ENCODE measurements around the gene PRLH. TPM values are rescaled to one million over a fixed set of nuclear protein-coding genes. Genes with fewer than 3 reads are reported as not detected.
A peak's percentile ranks its signal among the peaks of the same experiment; 100 is the strongest.
"Not testable (repeated sequence)": the region's sequence is repeated elsewhere in the genome, so short reads cannot be mapped to it uniquely, and the experiment has no call there.

The PRLH gene
- total RNA-seq, 1 donor = not detected

- Histone ChIP-seq H2AFZ (ENCODE audit: low read length) (no peak overlapping the region), H3K4me2 (ENCODE audit: insufficient read depth, low read length) (no peak overlapping the region), H4K20me1 (ENCODE audit: insufficient read depth, low read length) (no peaks in the 10 kb centered on the region)
Measured at GRCh38 chr2:237592425-237592980, 26.1 kb downstream of the PRLH start.

GRCh38 chr2:237593036-237593435 lies 26.7 kb downstream of the PRLH start:
- H4K20me1 ChIP-seq (ENCODE audit: insufficient read depth, low read length) = no peaks in the 10 kb centered on the region
- no peak for DNase-seq (ENCODE audit: insufficient read length, low spot score, missing footprints)
- peaks cover 12% of the 10 kb centered on the region for H3K4me1 ChIP-seq (ENCODE audit: insufficient read depth, low read length)
- no peaks in the 10 kb centered on the region for H3K79me2 ChIP-seq (ENCODE audit: insufficient read depth, low read length)
- no peak overlapping the region for H3K27ac ChIP-seq (ENCODE audit: low read depth, low read length)
- peaks cover 6% of the 10 kb centered on the region for H3K27me3 ChIP-seq (ENCODE audit: insufficient read depth, low read length)
- no peak overlapping the region for H3K4me2 ChIP-seq (ENCODE audit: insufficient read depth, low read length)
- no peaks in the 10 kb centered on the region for H3K9me3 ChIP-seq (ENCODE audit: low read depth, low read length)
- no peaks in the 10 kb centered on the region for H3K36me3 ChIP-seq (ENCODE audit: insufficient read depth, low read length)
- no peak overlapping the region for H2AFZ ChIP-seq (ENCODE audit: low read length)
- TF ChIP-seq, protein P1, sequence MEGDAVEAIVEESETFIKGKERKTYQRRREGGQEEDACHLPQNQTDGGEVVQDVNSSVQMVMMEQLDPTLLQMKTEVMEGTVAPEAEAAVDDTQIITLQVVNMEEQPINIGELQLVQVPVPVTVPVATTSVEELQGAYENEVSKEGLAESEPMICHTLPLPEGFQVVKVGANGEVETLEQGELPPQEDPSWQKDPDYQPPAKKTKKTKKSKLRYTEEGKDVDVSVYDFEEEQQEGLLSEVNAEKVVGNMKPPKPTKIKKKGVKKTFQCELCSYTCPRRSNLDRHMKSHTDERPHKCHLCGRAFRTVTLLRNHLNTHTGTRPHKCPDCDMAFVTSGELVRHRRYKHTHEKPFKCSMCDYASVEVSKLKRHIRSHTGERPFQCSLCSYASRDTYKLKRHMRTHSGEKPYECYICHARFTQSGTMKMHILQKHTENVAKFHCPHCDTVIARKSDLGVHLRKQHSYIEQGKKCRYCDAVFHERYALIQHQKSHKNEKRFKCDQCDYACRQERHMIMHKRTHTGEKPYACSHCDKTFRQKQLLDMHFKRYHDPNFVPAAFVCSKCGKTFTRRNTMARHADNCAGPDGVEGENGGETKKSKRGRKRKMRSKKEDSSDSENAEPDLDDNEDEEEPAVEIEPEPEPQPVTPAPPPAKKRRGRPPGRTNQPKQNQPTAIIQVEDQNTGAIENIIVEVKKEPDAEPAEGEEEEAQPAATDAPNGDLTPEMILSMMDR (IDR thresholded peaks at IDR 0.05; ENCODE audit: extremely low read depth, low read depth, low read length) = no peak
- H3K4me3 ChIP-seq (ENCODE audit: insufficient read depth, low read length) = no peak overlapping the region

More at GRCh38 chr2:237592425-237592980, 26.1 kb downstream of the PRLH start:
- TF ChIP-seq, protein P1 (IDR thresholded peaks at IDR 0.05; ENCODE audit: extremely low read depth, low read depth, low read length) = no peak
- no peak for DNase-seq (ENCODE audit: insufficient read length, low spot score, missing footprints)
- Histone ChIP-seq H3K4me3 (ENCODE audit: insufficient read depth, low read length) (no peak overlapping the region), H3K4me1 (ENCODE audit: insufficient read depth, low read length) (peaks cover 12% of the 10 kb centered on the region), H3K36me3 (ENCODE audit: insufficient read depth, low read length) (no peaks in the 10 kb centered on the region), H3K9me3 (ENCODE audit: low read depth, low read length) (no peaks in the 10 kb centered on the region), H3K79me2 (ENCODE audit: insufficient read depth, low read length) (no peaks in the 10 kb centered on the region), H3K27ac (ENCODE audit: low read depth, low read length) (no peak overlapping the region), H3K27me3 (ENCODE audit: insufficient read depth, low read length) (peaks cover 10% of the 10 kb centered on the region)

GRCh38 chr2:237593596-237594320 lies 27.4 kb downstream of the PRLH start:
- Histone ChIP-seq H3K36me3 (ENCODE audit: insufficient read depth, low read length) (no peaks in the 10 kb centered on the region), H3K4me2 (ENCODE audit: insufficient read depth, low read length) (no peak overlapping the region), H3K9me3 (ENCODE audit: low read depth, low read length) (no peaks in the 10 kb centered on the region), H3K4me3 (ENCODE audit: insufficient read depth, low read length) (no peak overlapping the region), H4K20me1 (ENCODE audit: insufficient read depth, low read length) (no peaks in the 10 kb centered on the region), H2AFZ (ENCODE audit: low read length) (no peak overlapping the region), H3K27me3 (ENCODE audit: insufficient read depth, low read length) (peaks cover under 1% of the 10 kb centered on the region), H3K79me2 (ENCODE audit: insufficient read depth, low read length) (no peaks in the 10 kb centered on the region), H3K27ac (ENCODE audit: low read depth, low read length) (no peak overlapping the region), H3K4me1 (ENCODE audit: insufficient read depth, low read length) (peaks cover 12% of the 10 kb centered on the region)
- TF ChIP-seq, protein P1 (IDR thresholded peaks at IDR 0.05; ENCODE audit: extremely low read depth, low read depth, low read length) = no peak
- DNase-seq (ENCODE audit: insufficient read length, low spot score, missing footprints) = peak; percentile 37

DNA sequence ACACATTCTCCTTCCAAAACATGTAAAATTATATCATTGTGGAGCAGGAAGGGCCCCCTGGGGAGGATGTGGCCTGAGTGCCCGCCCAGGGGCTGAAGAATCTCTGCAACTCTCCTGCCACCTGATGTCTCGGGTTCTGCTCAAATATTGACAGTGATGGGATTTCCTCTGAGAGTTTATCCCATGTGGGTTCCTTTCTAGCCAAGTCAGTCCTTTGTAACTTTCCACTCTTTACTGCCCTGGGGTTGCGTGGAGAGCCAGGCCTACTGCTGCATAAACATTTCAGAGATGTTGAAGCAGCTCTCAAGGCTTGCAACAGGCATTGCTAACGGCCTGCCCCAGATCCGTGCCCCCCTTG lies 28.1 kb downstream of the PRLH start:
- H3K79me2 ChIP-seq (ENCODE audit: insufficient read depth, low read length) = no peaks in the 10 kb centered on the region
- no peak overlapping the region for H3K4me3 ChIP-seq (ENCODE audit: insufficient read depth, low read length)
- DNase-seq (ENCODE audit: insufficient read length, low spot score, missing footprints) = no peak
- H4K20me1 ChIP-seq (ENCODE audit: insufficient read depth, low read length) = no peaks in the 10 kb centered on the region
- no peaks in the 10 kb centered on the region for H3K27me3 ChIP-seq (ENCODE audit: insufficient read depth, low read length)
- no peaks in the 10 kb centered on the region for H3K9me3 ChIP-seq (ENCODE audit: low read depth, low read length)
- H3K4me2 ChIP-seq (ENCODE audit: insufficient read depth, low read length) = no peak overlapping the region
- no peak overlapping the region for H2AFZ ChIP-seq (ENCODE audit: low read length)
- no peak overlapping the region for H3K27ac ChIP-seq (ENCODE audit: low read depth, low read length)
- TF ChIP-seq, protein P1 (IDR thresholded peaks at IDR 0.05; ENCODE audit: extremely low read depth, low read depth, low read length) = no peak
- H3K4me1 ChIP-seq (ENCODE audit: insufficient read depth, low read length) = peaks cover 12% of the 10 kb centered on the region
- no peaks in the 10 kb centered on the region for H3K36me3 ChIP-seq (ENCODE audit: insufficient read depth, low read length)

- peaks cover 10% of the 10 kb centered on the region for H3K4me1 ChIP-seq (ENCODE audit: insufficient read depth, low read length)
Measured at GRCh38 chr2:237595829-237596519, 29.6 kb downstream of the PRLH start.

More at GRCh38 chr2:237595829-237596519, 29.6 kb downstream of the PRLH start:
- H3K27me3 ChIP-seq (ENCODE audit: insufficient read depth, low read length); H3K4me3 ChIP-seq (ENCODE audit: insufficient read depth, low read length); DNase-seq (ENCODE audit: insufficient read length, low spot score, missing footprints); H2AFZ ChIP-seq (ENCODE audit: low read length); H3K27ac ChIP-seq (ENCODE audit: low read depth, low read length); H3K9me3 ChIP-seq (ENCODE audit: low read depth, low read length); H4K20me1 ChIP-seq (ENCODE audit: insufficient read depth, low read length); H3K36me3 ChIP-seq (ENCODE audit: insufficient read depth, low read length); H3K4me2 ChIP-seq (ENCODE audit: insufficient read depth, low read length); H3K79me2 ChIP-seq (ENCODE audit: insufficient read depth, low read length): not testable (repeated sequence)

Measured in osteoblast (primary cell).